Measurements from ENCODE around the gene CHRDL2.

CHRDL2 gene

DNA sequence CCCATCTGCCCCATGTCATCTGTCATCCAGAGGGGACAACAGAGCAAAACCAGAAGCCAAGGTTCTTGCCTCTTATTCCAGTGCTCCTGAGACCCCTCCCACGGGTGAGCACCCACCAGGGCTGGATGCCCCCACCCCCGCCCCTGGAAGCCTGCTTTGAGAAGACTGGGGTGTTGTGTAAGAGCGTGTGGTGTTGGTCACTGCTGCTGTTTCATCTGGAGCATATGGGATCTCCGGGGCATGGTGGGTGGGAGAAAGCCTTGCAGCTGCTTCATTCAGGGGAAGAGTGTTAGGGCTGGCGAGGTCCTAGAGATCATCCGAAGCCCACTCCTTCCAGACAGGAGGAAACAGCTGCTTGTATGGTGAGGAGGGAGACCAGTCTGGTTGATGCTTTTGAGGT lies 54.1 kb downstream of the CHRDL2 start:
- ATAC-seq: no peak

GRCh38 chr11:74676596-74676995 lies 54.6 kb downstream of the CHRDL2 start:
- ATAC-seq: no peak
- TF ChIP-seq PPARA (CRISPR knock-in tag; IDR thresholded peaks at IDR 0.05; ENCODE audit: borderline replicate concordance): no peak
- no peak for TF ChIP-seq ZFP3 (CRISPR knock-in tag; IDR thresholded peaks at IDR 0.05)
- no peak for TF ChIP-seq ESRRG (CRISPR knock-in tag; IDR thresholded peaks at IDR 0.05)
- TF ChIP-seq TOX (CRISPR knock-in tag; IDR thresholded peaks at IDR 0.05; ENCODE audit: borderline replicate concordance): no peak
- no peak for TF ChIP-seq ZNF70 (CRISPR knock-in tag; IDR thresholded peaks at IDR 0.05)
- no peak for TF ChIP-seq ZNF565 (CRISPR knock-in tag; conservative IDR thresholded peaks at IDR 0.05; ENCODE audit: low read depth)
- no peak for TF ChIP-seq OSR1 (CRISPR knock-in tag; IDR thresholded peaks at IDR 0.05)
- TF ChIP-seq, protein P1, sequence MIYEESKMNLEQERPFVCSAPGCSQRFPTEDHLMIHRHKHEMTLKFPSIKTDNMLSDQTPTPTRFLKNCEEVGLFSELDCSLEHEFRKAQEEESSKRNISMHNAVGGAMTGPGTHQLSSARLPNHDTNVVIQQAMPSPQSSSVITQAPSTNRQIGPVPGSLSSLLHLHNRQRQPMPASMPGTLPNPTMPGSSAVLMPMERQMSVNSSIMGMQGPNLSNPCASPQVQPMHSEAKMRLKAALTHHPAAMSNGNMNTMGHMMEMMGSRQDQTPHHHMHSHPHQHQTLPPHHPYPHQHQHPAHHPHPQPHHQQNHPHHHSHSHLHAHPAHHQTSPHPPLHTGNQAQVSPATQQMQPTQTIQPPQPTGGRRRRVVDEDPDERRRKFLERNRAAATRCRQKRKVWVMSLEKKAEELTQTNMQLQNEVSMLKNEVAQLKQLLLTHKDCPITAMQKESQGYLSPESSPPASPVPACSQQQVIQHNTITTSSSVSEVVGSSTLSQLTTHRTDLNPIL (CRISPR knock-in tag; IDR thresholded peaks at IDR 0.05; ENCODE audit: low read depth): no peak
- no peak for TF ChIP-seq BACH2 (CRISPR knock-in tag; IDR thresholded peaks at IDR 0.05; ENCODE audit: borderline replicate concordance)
- TF ChIP-seq ZC3H10 (CRISPR knock-in tag; IDR thresholded peaks at IDR 0.05): no peak
- no peak for TF ChIP-seq CSDC2 (CRISPR knock-in tag; IDR thresholded peaks at IDR 0.05)
- TF ChIP-seq POU6F1 (CRISPR knock-in tag; IDR thresholded peaks at IDR 0.05; ENCODE audit: borderline replicate concordance, low read depth): no peak
- no peak for TF ChIP-seq ARNTL (CRISPR knock-in tag; IDR thresholded peaks at IDR 0.05; ENCODE audit: borderline replicate concordance, low read depth)

More for the DNA sequence above, 54.1 kb downstream of the CHRDL2 start:
- TF ChIP-seq ISL1 (CRISPR knock-in tag; IDR thresholded peaks at IDR 0.05) (no peak), ZC3H10 (CRISPR knock-in tag; IDR thresholded peaks at IDR 0.05) (no peak), ESRRG (CRISPR knock-in tag; IDR thresholded peaks at IDR 0.05) (no peak), ARNTL (CRISPR knock-in tag; IDR thresholded peaks at IDR 0.05; ENCODE audit: borderline replicate concordance, low read depth) (no peak), TSHZ2 (CRISPR knock-in tag; IDR thresholded peaks at IDR 0.05) (no peak), PPARA (CRISPR knock-in tag; IDR thresholded peaks at IDR 0.05; ENCODE audit: borderline replicate concordance) (no peak), OSR1 (CRISPR knock-in tag; IDR thresholded peaks at IDR 0.05) (no peak), RARB (CRISPR knock-in tag; IDR thresholded peaks at IDR 0.05) (no peak), ZFP30 (CRISPR knock-in tag; IDR thresholded peaks at IDR 0.05) (no peak), SNAI2 (CRISPR knock-in tag; IDR thresholded peaks at IDR 0.05) (no peak), ZNF565 (CRISPR knock-in tag; conservative IDR thresholded peaks at IDR 0.05; ENCODE audit: low read depth) (no peak), POU6F1 (CRISPR knock-in tag; IDR thresholded peaks at IDR 0.05; ENCODE audit: borderline replicate concordance, low read depth) (no peak), CSRNP3 (CRISPR knock-in tag; IDR thresholded peaks at IDR 0.05) (no peak), CSDC2 (CRISPR knock-in tag; IDR thresholded peaks at IDR 0.05) (no peak), ZFP3 (CRISPR knock-in tag; IDR thresholded peaks at IDR 0.05) (no peak)
- TF ChIP-seq, protein P2, sequence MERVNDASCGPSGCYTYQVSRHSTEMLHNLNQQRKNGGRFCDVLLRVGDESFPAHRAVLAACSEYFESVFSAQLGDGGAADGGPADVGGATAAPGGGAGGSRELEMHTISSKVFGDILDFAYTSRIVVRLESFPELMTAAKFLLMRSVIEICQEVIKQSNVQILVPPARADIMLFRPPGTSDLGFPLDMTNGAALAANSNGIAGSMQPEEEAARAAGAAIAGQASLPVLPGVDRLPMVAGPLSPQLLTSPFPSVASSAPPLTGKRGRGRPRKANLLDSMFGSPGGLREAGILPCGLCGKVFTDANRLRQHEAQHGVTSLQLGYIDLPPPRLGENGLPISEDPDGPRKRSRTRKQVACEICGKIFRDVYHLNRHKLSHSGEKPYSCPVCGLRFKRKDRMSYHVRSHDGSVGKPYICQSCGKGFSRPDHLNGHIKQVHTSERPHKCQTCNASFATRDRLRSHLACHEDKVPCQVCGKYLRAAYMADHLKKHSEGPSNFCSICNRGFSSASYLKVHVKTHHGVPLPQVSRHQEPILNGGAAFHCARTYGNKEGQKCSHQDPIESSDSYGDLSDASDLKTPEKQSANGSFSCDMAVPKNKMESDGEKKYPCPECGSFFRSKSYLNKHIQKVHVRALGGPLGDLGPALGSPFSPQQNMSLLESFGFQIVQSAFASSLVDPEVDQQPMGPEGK (CRISPR knock-in tag; IDR thresholded peaks at IDR 0.05; ENCODE audit: borderline replicate concordance): no peak
- TF ChIP-seq, protein P1 (CRISPR knock-in tag; IDR thresholded peaks at IDR 0.05; ENCODE audit: low read depth): no peak

Data from SK-N-SH treated with all-trans-retinoic acid at 6 μM for 48 hours (cell line).